ENCODE measurements around the gene PLPP7.

PLPP7 gene

GRCh38 chr9:131281119-131281965, 8.2 kb upstream of the PLPP7 start:
- DNase-seq: no peak

GRCh38 chr9:131282175-131282574, 7.3 kb upstream of the PLPP7 start:
- DNase-seq: no peak

GRCh38 chr9:131282688-131283422, 6.7 kb upstream of the PLPP7 start:
- DNase-seq: no peak

- no peak for DNase-seq
Observed at GRCh38 chr9:131284856-131285255, 4.7 kb upstream of the PLPP7 start.

- DNase-seq: no peak
Observed at GRCh38 chr9:131287359-131287758, 2.2 kb upstream of the PLPP7 start.

GRCh38 chr9:131288217-131288616, 1.3 kb upstream of the PLPP7 start:
- DNase-seq: no peak

- no peak for DNase-seq
Observed at GRCh38 chr9:131290036-131290766, 678 bp downstream of the PLPP7 start.

GRCh38 chr9:131290767-131291370, 1.3 kb downstream of the PLPP7 start:
- DNase-seq: no peak

- DNase-seq: no peak
Observed at GRCh38 chr9:131291795-131292315, 2.3 kb downstream of the PLPP7 start.

GRCh38 chr9:131292937-131293336, 3.4 kb downstream of the PLPP7 start:
- DNase-seq: no peak

- DNase-seq: no peak
Observed at GRCh38 chr9:131296460-131296859, 6.9 kb downstream of the PLPP7 start.

- DNase-seq: no peak
Observed at GRCh38 chr9:131296906-131297500, 7.5 kb downstream of the PLPP7 start.

GRCh38 chr9:131297903-131298302, 8.4 kb downstream of the PLPP7 start:
- DNase-seq: no peak

GRCh38 chr9:131298341-131298740, 8.8 kb downstream of the PLPP7 start:
- DNase-seq: no peak

- DNase-seq: no peak
Observed at GRCh38 chr9:131298816-131299215, 9.3 kb downstream of the PLPP7 start.

- no peak for DNase-seq
Observed at GRCh38 chr9:131299346-131299960, 9.9 kb downstream of the PLPP7 start.

GRCh38 chr9:131299961-131300347, 10.4 kb downstream of the PLPP7 start:
- no peak for DNase-seq

- DNase-seq: no peak
Observed at GRCh38 chr9:131300444-131300843, 10.9 kb downstream of the PLPP7 start.

GRCh38 chr9:131302244-131303075, 12.9 kb downstream of the PLPP7 start:
- DNase-seq: no peak

GRCh38 chr9:131303381-131304321, 14.1 kb downstream of the PLPP7 start:
- DNase-seq: no peak
